Pancreas (tissue), 10 donors: ENCODE data around the gene MYO7A. TPM values are rescaled to one million over a fixed set of nuclear protein-coding genes. Genes with fewer than 3 reads are reported as not detected.

Experiments used
- ATAC-seq, 4 donors: fragments of 200-7000 bp; cut with Tn5 transposase; one replicate each; pipeline versions ENCODE4 v1.8.0 to v1.9.1; 2020; ENCODE audit warnings: mild to moderate bottlenecking in 4 of 4, moderate library complexity in 4 of 4
- DNase-seq, 6 donors: peaks; one replicate each; pipeline ENCODE4 v3.0.0-alpha.2; 2020
- FAIRE-seq: peaks from 2 replicates; lab custom pipeline; 2012; peaks lifted over from hg19 to GRCh38; lab: Jason Lieb, UNC
- H3K27ac ChIP-seq, 4 donors: fragments of 200-600 bp; sonication (generic); 1 replicate in 3 of 4; 2 replicates in 1 of 4; pipeline versions ENCODE4 v1.5.0 to v1.8.0; 2020
- H3K27me3 ChIP-seq, 4 donors: fragments of 200-600 bp; one replicate each; pipeline ENCODE4 v1.8.0; 2021
- H3K36me3 ChIP-seq, 3 donors: fragments of 200-600 bp; sonication (generic) in 1 of 3; one replicate each; pipeline versions ENCODE4 v1.5.0 to v1.8.0; 2020 to 2021
- H3K4me1 ChIP-seq, 3 donors: fragments of 200-600 bp; one replicate each; pipeline ENCODE4 v1.8.0; 2021
- H3K4me3 ChIP-seq, 4 donors: fragments of 200-600 bp; sonication (generic) in 2 of 4; one replicate each; pipeline versions ENCODE4 v1.5.0 to v1.8.0; 2020 to 2021
- H3K9me3 ChIP-seq, 4 donors: fragments of 200-600 bp; one replicate each; pipeline ENCODE4 v1.8.0; 2021
- CTCF ChIP-seq, 4 donors: fragments of 200-600 bp; sonication (generic) in 3 of 4; IDR thresholded peaks; one replicate each; pipeline versions ENCODE4 v1.5.0 to v1.8.0; 2021; ENCODE audit warnings: antibody characterized with exemption in 4 of 4
- WGBS, 2 donors: extraction: QIAGEN DNeasy Blood & Tissue Kit; methylation state at CpG; one replicate each; pipeline ENCODE4 v1.1.7; 2013; 5-methylcytosine and 5-hydroxymethylcytosine counted together
- intact Hi-C, 3 donors: fragments of 100-400 bp; cut with DNase I; formaldehyde crosslinking; loops; one replicate each; pipeline versions ENCODE4 v1.11.1 to v1.14.2; 2022
- polyA plus RNA-seq, 2 donors: library from polyadenylated mRNA; stranded (reverse); fragments of 200-250 nt; gene quantifications; one replicate each; pipeline ENCODE4 v1.2.3, GENCODE V29; 2013
- total RNA-seq, 6 donors: library from RNA; stranded (reverse); fragmentation: NEBNext Ultra II Directional in 4 of 6; extraction: Animal tissue kit (Norgen Biotek cat#: 25700) in 4 of 6; gene quantifications; one replicate each; pipeline versions ENCODE4 v1.2.1 to v1.2.4, GENCODE V29; 2021 to 2023
- donor health status: healthy with polysubstance abuse.
- donor health status: DM: no; HTN: no; CAD: no; lungs with moderate emphysema.
- donor health status: DM: no; HTN: no; CAD: no.
- donor health status: control.
- donor health status: control.
- donor health status: Bipolar disorder and iron deficiency.
- donor health status: DM: yes; HTN: yes; CAD: no.
- donor health status: DM: no; HTN: no; CAD: no.
- donor health status: DM: no; HTN: no; CAD: no.
- donor health status: DM: yes; HTN: yes; CAD: no.

The MYO7A gene
- total and polyA plus RNA-seq, 8 donors = 3.8 to 13.3 (median 7.1) TPM

DNA sequence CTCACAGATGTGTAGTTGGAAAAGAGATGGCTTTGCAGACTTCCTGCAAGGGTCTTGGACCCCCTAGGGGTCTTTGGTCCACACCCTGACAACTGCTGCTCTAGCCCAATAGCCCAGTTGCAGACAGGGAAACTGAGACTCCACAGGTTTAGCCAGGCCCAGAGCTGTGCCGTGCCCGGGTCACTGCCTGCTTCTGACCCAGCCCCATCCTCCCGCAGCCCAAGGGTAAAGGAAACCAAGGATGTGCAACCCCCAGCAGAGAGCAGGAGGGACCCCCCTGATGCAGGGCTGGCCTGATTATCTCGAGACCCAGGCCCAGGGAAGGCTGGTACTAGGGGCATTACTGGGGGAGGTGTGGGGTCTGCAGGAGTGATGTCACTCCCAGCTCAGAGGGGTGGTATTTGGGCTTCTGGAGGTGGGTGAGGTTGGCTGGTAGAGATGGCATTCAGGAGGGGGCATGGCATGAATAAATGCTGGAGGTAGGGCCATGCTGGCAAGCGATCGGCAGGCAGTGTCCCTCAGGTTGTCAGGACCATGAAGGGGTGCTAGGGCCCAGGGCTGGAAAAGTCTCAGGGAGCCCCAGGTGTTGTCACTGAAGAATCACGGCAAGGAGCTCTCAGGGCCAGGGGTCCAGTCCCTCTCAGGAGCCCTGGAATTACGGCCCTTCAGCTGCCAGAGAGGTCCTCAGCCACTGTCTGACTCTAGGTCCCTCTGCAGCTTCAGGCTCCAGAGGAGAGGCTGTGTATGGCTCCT lies 21.1 kb downstream of the MYO7A start:
- no peak for ATAC-seq
- DNase-seq = peak in 1 of 6 donors; percentile 38
- H3K27ac ChIP-seq = no peak overlapping the region
- no peaks in the 10 kb centered on the region for H3K36me3 ChIP-seq
- H3K4me3 ChIP-seq = no peak overlapping the region
- FAIRE-seq = no peak
- intact Hi-C loops = no loop called here
- no peaks in the 10 kb centered on the region for H3K9me3 ChIP-seq
- H3K4me1 ChIP-seq = no peaks in the 10 kb centered on the region
- TF ChIP-seq CTCF (IDR thresholded peaks at IDR 0.05) = no peak
- 89 to 93% methylated on average over 8 of the region's 8 CpGs for WGBS, 2 donors
- no peaks in the 10 kb centered on the region for H3K27me3 ChIP-seq

DNA sequence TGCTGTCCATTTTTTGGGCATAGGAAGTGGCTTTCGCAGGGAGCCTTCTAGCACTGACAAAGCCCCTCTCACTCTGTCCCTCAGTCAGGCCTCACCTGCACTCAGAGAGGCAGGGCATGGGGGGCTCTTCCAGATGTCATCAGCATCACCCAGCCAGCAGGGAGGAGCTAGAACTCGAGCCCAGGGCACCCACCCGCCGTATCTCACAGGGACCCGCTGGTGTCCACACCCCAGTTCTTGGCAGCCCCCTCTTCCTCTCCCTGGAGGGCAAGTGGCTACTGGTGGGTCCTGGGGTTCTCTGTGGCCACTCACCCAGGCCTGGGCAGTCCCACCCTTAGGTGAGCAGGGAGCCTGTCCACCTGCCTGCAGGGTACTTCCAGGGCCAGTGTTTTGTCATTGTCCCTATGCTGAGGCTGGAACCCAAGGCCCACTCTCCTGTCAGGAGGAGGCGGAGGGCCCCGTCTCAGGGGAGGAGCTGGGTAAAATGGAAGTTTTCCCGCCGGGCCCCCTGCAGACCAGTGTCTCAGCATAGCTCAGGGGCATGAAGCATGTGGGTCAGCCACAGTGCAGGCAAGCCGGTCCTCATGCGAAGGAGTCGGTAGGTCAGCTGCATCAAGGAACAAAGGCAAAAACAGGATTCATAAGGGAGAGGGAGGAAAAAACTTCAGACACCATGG lies 21.8 kb downstream of the MYO7A start:
- ATAC-seq (no peak), FAIRE-seq (no peak), DNase-seq (peak in 1 of 6 donors; percentile 41)
- Histone ChIP-seq H3K4me3 (no peak overlapping the region), H3K27me3 (no peaks in the 10 kb centered on the region), H3K4me1 (no peaks in the 10 kb centered on the region), H3K9me3 (no peaks in the 10 kb centered on the region), H3K27ac (no peak overlapping the region), H3K36me3 (no peaks in the 10 kb centered on the region)
- WGBS, 2 donors = 88 to 90% methylated on average over 11 to 12 of the region's 12 CpGs
- TF ChIP-seq CTCF (IDR thresholded peaks at IDR 0.05) = no peak
- intact Hi-C loops = no loop called here

GRCh38 chr11:77150836-77151235 lies 22.8 kb downstream of the MYO7A start:
- TF ChIP-seq CTCF (IDR thresholded peaks at IDR 0.05) = no peak
- intact Hi-C loops = no loop called here
- no peak overlapping the region for H3K27ac ChIP-seq

GRCh38 chr11:77151804-77152509 lies 23.9 kb downstream of the MYO7A start:
- intact Hi-C loops = no loop called here
- Histone ChIP-seq H3K4me1 (no peaks in the 10 kb centered on the region), H3K36me3 (no peaks in the 10 kb centered on the region), H3K27ac (no peak overlapping the region), H3K27me3 (no peaks in the 10 kb centered on the region), H3K4me3 (no peak overlapping the region), H3K9me3 (no peaks in the 10 kb centered on the region)
- ATAC-seq (peak in 1 of 4 donors; percentile 21), DNase-seq (peak in 1 of 6 donors; percentile 29), FAIRE-seq (no peak)
- TF ChIP-seq CTCF (IDR thresholded peaks at IDR 0.05) = no peak
- WGBS, 2 donors = 68 to 69% methylated on average over 10 to 11 of the region's 11 CpGs

More at GRCh38 chr11:77150836-77151235, 22.8 kb downstream of the MYO7A start:
- Histone ChIP-seq H3K4me1 (no peaks in the 10 kb centered on the region), H3K9me3 (no peaks in the 10 kb centered on the region), H3K4me3 (no peak overlapping the region), H3K36me3 (no peaks in the 10 kb centered on the region), H3K27me3 (no peaks in the 10 kb centered on the region)
- FAIRE-seq = no peak
- peak in 1 of 6 donors; percentile 31 for DNase-seq
- 94 to 95% methylated on average over 10 of the region's 10 CpGs for WGBS, 2 donors
- ATAC-seq = no peak
